Measurements from ENCODE around the gene PMEPA1.
A peak's percentile ranks its signal among the peaks of the same experiment; 100 is the strongest.

GRCh38 chr20:57711311-57711712 is 1.5 kb upstream of the PMEPA1 start:
- TF ChIP-seq, protein P1, sequence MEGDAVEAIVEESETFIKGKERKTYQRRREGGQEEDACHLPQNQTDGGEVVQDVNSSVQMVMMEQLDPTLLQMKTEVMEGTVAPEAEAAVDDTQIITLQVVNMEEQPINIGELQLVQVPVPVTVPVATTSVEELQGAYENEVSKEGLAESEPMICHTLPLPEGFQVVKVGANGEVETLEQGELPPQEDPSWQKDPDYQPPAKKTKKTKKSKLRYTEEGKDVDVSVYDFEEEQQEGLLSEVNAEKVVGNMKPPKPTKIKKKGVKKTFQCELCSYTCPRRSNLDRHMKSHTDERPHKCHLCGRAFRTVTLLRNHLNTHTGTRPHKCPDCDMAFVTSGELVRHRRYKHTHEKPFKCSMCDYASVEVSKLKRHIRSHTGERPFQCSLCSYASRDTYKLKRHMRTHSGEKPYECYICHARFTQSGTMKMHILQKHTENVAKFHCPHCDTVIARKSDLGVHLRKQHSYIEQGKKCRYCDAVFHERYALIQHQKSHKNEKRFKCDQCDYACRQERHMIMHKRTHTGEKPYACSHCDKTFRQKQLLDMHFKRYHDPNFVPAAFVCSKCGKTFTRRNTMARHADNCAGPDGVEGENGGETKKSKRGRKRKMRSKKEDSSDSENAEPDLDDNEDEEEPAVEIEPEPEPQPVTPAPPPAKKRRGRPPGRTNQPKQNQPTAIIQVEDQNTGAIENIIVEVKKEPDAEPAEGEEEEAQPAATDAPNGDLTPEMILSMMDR (IDR thresholded peaks at IDR 0.05), result no peak
- TF ChIP-seq EP300 (IDR thresholded peaks at IDR 0.05) (no peak), POLR2AphosphoS5 (IDR thresholded peaks at IDR 0.05) (peak in 1 of 2 donors; percentile 20), POLR2A (IDR thresholded peaks at IDR 0.05; ENCODE audit: low read depth) (no peak)
